ENCODE data around the gene EHBP1L1.
"Not testable (repeated sequence)": the region's sequence is repeated elsewhere in the genome, so short reads cannot be mapped to it uniquely, and the experiment has no call there.

EHBP1L1 gene

GRCh38 chr11:65636108-65637031 lies 60.5 kb downstream of the EHBP1L1 start:
- DNase-seq (ENCODE audit: low read depth in 2 of 2) = no peak

- no peak for DNase-seq (ENCODE audit: low read depth in 2 of 2)
These were observed 61.2 kb downstream of the EHBP1L1 start for GRCh38 chr11:65637032-65637557.

GRCh38 chr11:65637794-65638419 lies 62.1 kb downstream of the EHBP1L1 start, which contains the start of gene SIPA1:
TSS of gene SIPA1 (plus strand) at chr11:65638101. CDS start at chr11:65640922, 2,821 bp downstream.
- DNase-seq (ENCODE audit: low read depth in 2 of 2) = peak; percentile 64 to 77

GRCh38 chr11:65639228-65639597 lies 63.4 kb downstream of the EHBP1L1 start:
- not testable (repeated sequence) for DNase-seq (ENCODE audit: low read depth in 2 of 2)

- DNase-seq (ENCODE audit: low read depth in 2 of 2) = no peak
These were observed 64.0 kb downstream of the EHBP1L1 start for GRCh38 chr11:65639623-65640482.

GRCh38 chr11:65640483-65641296 lies 64.8 kb downstream of the EHBP1L1 start:
- no peak for DNase-seq (ENCODE audit: low read depth in 2 of 2)

- no peak for DNase-seq (ENCODE audit: low read depth in 2 of 2)
These were observed 65.6 kb downstream of the EHBP1L1 start for GRCh38 chr11:65641297-65642013.

Measured in stimulated activated CD4-positive, alpha-beta T cell treated with anti-CD3 and anti-CD28 coated beads, Interleukin-1b, Interleukin-23, amount 100 ng/mL, for 4 hours (primary cell).